Testis (tissue), 3 donors: Measurements from ENCODE around the gene CTIF. TPM values are rescaled to one million over a fixed set of nuclear protein-coding genes. Genes with fewer than 3 reads are reported as not detected.

Experiments used
- microRNA-seq, 2 donors: library from miRNA; unstranded; fragments of <30 nt; microRNA quantifications; one replicate each; pipeline ENCODE4, GENCODE V29; 2016; ENCODE audit warnings: borderline number of aligned reads in 2 of 2, borderline replicate concordance in 1 of 2
- polyA plus RNA-seq: library from polyadenylated mRNA; stranded (reverse); fragments of 350-450 nt; fragmentation: Illumina TruSeq; extraction: RNeasy Lipid Tissue Mini Kit (QIAGEN cat#74804); gene quantifications from one replicate; pipeline ENCODE4 v1.2.3, GENCODE V29; 2014; ENCODE audit warnings: low read depth, low replicate concordance; ENCODE audit not compliant: insufficient read depth
- small RNA-seq, 2 donors: library from RNA; depleted of rRNA; stranded (forward); fragments of <200 nt; gene quantifications; one replicate each; pipeline ENCODE3, GENCODE V24; 2016
- total RNA-seq, 2 donors: library from RNA; depleted of rRNA; stranded (reverse); fragments of >200 nt; gene quantifications; one replicate each; pipeline ENCODE4 v1.2.3, GENCODE V29; 2016

The CTIF gene
- total and polyA plus RNA-seq, 3 donors from 2014 or later, result 33.8 to 41.5 (median 35.6) TPM

Small RNA genes lying within 50 kb of the gene (microRNA-seq; reads per million reads assigned to microRNA genes)
- gene MIR4743, result 0 to 1.4 reads per million in 2 donors

Small RNA genes lying within 50 kb of the gene (small RNA-seq; reads per million reads assigned to genes)
- gene MIR4743, result 0 reads per million in 2 donors

Other genes starting within 250 kb of the CTIF start
- gene ZBTB7C, start 129.6 kb upstream of the CTIF start, total RNA-seq, result 10 to 100 TPM; 42.4 to 65.4 TPM
- gene ZBTB7C, start 129.6 kb upstream of the CTIF start, polyA plus RNA-seq, result 14.1 TPM